Diencephalon (tissue), 1 donor: ENCODE measurements around the gene ARHGAP22. TPM values are rescaled to one million over a fixed set of nuclear protein-coding genes. Genes with fewer than 3 reads are reported as not detected.

Experiments
- small RNA-seq: library from RNA; depleted of rRNA; stranded (forward); fragments of <200 nt; gene quantifications from one replicate; pipeline ENCODE3, GENCODE V24; 2014
- total RNA-seq: library from RNA; depleted of rRNA; stranded (reverse); fragments of >200 nt; gene quantifications from one replicate; pipeline ENCODE4 v1.2.3, GENCODE V29; 2014

Gene ARHGAP22, protein sequence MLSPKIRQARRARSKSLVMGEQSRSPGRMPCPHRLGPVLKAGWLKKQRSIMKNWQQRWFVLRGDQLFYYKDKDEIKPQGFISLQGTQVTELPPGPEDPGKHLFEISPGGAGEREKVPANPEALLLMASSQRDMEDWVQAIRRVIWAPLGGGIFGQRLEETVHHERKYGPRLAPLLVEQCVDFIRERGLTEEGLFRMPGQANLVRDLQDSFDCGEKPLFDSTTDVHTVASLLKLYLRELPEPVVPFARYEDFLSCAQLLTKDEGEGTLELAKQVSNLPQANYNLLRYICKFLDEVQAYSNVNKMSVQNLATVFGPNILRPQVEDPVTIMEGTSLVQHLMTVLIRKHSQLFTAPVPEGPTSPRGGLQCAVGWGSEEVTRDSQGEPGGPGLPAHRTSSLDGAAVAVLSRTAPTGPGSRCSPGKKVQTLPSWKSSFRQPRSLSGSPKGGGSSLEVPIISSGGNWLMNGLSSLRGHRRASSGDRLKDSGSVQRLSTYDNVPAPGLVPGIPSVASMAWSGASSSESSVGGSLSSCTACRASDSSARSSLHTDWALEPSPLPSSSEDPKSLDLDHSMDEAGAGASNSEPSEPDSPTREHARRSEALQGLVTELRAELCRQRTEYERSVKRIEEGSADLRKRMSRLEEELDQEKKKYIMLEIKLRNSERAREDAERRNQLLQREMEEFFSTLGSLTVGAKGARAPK
- total RNA-seq = 7.2 TPM

DNA sequence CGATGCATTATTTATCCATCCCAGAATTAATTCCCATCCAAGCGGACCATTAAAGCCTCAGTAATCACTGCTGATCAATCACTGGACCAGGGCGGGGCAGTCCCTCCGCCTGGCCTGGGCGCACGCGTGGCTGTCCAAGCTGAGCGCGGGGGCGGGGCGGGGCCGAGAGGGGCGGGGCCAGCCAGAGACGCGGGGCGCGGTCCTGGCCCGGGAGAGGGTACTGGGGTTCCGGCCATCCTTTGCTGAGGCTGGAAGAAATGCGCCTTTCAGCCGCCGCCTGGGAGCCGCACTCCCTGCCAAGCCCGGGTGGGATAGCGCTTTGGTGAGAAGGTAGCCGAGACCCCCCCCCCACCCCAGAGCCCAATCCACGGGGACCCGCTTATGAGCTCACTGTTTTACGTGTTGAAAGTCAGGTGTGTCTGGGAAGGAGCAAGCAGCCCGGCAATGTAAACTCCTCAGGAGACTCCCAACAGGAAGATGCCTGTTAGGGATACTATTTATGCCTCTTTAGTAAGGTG is at the start of gene ARHGAP22:
TSS of gene ARHGAP22 (minus strand) at position 83 of the 518 bp plus-strand sequence. CDS start 277 bp downstream, outside the sequence.

Small RNA genes lying within 50 kb of the gene (small RNA-seq; reads per million reads assigned to genes)
- not detected for gene AC016397.1

Other genes starting within 250 kb of the ARHGAP22 start
- 1.6 TPM for gene WDFY4, start 79.8 kb upstream of the ARHGAP22 start, total RNA-seq